Activated CD8-positive, alpha-beta memory T cell treated with anti-CD3 and anti-CD28 coated beads for 4 hours (primary cell): ENCODE data around the gene WBP4.

ENCODE experiments used
- DNase-seq, 2 donors: peaks; one replicate each; pipeline ENCODE4 v3.0.0-alpha.2; 2020; ENCODE audit warnings: low read depth in 2 of 2

WBP4 gene

GRCh38 chr13:41048640-41049039 lies 12.7 kb upstream of the WBP4 start:
- DNase-seq: no peak

DNA sequence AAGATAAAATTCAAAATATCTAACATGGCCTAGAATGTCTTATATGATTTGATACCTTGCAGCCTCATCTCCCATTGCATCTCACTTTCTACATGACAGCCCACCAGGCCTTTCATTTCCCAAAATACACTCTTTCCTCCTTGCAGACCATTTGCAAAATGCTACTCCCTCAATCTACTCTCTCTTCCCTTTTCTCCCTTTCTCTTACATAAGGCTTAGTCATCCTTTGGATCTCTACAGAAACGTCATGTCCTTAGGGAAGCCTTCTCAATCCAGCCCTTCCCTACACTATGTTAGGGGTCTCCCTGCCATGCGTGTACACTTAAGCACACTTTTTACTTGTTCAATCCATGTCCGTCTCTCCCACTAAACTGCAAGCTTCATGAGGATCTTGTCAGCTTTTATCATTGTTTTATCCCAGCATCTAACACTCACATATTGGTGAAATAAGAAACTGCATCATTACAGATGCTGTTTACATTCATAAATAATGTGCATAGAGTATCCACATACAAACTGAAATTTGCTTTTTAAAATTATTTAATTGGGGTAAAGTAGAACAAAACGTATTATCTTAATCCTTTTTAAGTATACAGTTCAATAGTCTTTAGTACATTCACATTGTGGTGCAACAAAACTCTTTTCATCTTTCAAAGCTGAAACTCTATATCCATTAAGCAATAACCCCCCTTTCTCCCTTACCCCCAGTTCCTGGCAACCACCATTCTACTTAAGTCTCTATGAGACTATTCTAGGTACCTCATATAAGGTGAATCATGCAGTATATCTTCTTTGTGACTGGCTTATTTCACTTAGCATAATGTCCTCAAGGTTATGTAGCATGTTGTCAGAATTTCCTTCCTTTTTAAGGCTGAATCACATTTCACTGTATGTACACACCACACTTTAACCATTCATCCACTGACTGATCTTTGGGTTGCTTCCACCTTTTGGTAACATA lies 11.5 kb upstream of the WBP4 start:
- DNase-seq: no peak

DNA sequence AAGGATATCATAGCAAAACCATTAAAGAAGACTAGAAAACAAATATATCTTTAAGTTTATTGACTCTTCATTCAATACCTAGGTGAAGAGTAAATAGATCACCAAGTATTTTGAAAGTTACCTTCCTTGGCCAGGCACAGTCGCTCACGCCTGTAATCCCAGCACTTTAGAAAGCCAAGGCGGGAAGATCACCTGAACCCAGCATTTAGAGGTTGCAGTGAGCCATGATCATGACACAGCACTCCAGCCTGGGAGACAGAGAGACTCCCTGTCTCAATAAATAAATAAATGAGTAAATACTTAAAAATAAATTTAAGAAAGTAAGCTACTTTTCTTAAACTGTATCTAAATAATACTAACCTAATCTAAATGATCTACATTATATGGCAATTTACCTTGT lies 8.9 kb upstream of the WBP4 start:
- no peak for DNase-seq

GRCh38 chr13:41053384-41053826 lies 7.9 kb upstream of the WBP4 start:
- no peak for DNase-seq

GRCh38 chr13:41054212-41054877 lies 7.0 kb upstream of the WBP4 start:
- DNase-seq: peak in 1 of 2 donors; percentile 13

DNA sequence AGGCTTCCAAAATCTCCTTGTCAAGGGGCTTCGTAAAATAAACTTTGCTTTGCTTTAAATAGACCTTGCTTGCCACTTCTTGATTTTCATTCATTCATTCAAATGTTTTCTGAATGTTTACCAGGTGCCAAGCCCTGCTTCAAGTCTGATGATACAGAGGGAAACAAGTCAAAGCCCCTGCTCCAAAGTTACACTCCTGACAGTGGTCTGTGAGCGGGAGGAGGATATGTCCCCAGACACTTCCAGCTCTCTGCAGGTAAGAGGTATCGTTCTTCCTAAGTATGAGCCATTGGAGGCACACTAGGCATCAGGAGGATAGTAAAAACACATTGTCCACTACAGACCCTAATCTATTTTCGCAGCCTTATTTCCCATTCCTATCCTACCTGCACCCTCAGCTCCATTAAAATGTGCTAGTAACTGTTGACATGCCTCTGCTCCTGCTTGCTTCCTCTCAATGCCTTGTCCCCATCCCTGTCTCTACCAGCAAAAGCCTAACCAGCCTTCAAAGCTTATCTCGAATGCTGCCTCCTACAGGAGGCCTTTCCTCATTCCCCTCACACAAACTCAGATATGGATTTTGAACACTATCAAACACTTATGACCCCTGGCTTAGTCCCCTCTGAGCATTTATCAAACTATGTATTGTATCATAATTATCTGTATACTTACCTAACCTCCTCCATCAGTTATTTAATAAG lies 6.2 kb upstream of the WBP4 start:
- no peak for DNase-seq

DNA sequence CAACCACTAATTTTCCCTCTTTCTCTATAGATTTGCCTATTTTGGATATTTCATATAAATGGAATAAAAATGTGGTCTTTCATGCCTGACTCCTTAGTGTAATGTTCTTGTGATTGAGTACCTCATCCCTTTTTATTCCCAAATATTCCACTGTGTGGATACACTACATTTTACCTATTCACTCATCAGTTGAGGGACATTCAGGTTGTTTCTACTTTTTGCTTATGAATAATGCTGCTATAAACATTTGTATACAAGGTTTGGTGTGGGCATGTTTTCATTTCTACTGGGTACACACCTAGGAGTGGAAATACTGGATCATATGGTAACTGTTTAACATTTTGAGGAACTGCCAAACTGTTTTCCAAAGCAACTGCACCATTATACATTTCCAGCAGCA lies 5.1 kb upstream of the WBP4 start:
- DNase-seq: no peak

- DNase-seq: no peak
Measured at GRCh38 chr13:41056826-41057711, 4.2 kb upstream of the WBP4 start.

- DNase-seq: no peak
Measured at GRCh38 chr13:41058295-41059070, 2.8 kb upstream of the WBP4 start.

DNA sequence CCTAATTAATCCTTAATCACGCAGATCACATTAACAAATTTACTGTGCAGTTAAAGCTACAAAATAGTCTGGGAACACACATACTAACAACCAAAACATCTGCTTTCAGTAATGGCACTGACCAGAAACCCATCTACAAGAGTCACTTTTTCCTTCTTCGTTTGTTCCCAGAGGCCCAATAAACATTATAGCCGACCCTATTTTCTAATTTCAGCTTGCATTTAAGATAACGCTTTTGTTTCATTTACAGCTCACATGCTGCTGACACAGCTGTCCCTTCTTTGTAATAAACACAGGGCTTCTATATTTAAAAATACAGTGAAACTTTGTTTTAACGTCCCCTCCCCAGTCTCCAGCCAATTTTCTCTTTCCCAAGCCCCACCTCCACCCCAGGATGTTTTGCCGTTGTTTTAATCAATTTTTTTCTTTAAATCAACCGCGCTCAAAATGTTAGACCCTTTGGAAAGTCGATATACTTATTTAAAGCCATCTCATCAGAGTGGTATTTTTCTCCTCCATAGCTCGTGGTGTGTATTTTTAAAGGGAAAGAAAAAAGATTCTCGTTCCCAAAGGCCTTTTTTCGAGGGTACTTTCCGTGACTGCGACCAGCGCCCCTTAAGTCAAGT lies 1.7 kb upstream of the WBP4 start:
- no peak for DNase-seq

GRCh38 chr13:41060082-41060723 lies 1.1 kb upstream of the WBP4 start:
- peak; percentile 48 to 60 for DNase-seq

- peak; percentile 84 to 86 for DNase-seq
Measured at GRCh38 chr13:41060724-41061074, 610 bp upstream of the WBP4 start.

GRCh38 chr13:41061914-41062837 lies 867 bp downstream of the WBP4 start:
- DNase-seq: no peak

DNA sequence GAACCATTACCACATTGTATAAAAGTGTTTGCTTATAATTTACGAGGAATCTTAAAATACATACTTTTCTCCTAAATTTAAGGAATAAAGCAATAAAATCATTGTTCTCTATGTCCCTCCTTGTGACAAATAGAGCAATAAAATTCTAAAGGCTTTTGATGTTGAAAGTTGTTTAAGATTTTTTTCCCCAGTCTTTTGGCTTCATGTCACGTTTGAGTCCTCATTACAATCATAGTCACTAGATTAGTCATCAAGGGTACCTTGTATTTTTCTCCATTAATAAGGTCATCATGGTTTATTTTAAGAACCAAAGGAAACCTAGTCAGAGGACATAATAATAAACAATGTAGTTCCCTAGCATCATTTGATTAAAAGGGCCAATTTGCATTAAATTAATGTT lies 3.2 kb downstream of the WBP4 start:
- no peak for DNase-seq

GRCh38 chr13:41065078-41065477 lies 3.8 kb downstream of the WBP4 start:
- no peak for DNase-seq

DNA sequence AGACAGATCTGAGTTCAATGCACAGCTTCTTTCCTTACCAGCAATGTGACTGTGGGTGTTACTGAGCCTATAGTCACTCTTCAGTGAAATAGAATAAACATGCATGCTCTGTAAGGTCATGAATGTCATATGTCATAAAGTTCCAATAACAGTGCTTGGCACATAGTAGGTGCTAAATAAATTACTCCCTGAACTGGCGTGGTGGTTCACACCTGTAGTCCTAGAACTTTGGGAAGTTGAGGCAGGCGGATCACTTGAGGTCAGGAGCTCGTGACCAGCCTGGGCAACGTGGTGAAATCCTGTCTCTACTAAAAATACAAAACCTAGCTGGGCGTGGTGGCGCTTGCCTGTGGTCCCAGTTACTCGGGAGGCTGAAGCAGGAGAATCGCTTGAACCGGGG lies 13.2 kb downstream of the WBP4 start:
- no peak for DNase-seq

DNA sequence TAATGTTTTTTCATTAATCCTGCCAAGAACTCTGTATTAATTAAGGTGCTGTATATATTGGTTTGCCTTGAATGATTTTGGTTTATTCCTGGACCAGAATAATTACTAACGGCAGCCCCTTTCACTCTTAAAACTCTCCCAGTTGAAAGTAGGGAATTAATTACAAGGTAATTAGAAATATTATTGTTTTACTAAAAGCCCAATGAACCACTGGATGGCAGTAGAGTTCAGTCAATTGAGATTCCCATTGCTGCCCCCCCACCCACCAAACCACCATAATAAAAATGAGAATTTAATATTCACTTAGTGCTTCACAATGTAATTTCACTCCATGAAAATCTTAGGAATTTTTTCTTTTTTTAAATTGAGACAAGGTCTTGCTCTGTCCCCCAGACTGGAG lies 13.7 kb downstream of the WBP4 start:
- no peak for DNase-seq

- no peak for DNase-seq
Measured at GRCh38 chr13:41075485-41075884, 14.2 kb downstream of the WBP4 start.

DNA sequence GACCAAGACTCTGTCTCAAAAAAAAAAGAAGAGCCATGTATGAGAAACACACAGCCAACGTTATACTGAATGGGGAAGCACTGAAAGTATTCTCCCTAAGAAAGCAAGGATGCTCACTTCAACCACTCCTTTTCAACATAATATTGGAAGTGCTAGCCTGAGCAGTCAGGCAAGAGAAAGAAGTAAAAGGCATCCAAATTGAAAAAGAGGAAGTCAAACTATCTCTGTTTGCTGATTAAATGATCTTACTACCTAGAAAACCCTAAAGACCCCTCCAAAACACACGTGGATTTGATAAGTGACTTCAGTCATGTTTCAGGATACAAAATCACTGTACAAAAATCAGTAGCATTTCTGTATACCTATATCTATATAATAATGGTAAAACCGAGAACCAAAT lies 16.2 kb downstream of the WBP4 start:
- no peak for DNase-seq
